ENCODE data around the gene MMS19. TPM values are rescaled to one million over a fixed set of nuclear protein-coding genes. Genes with fewer than 3 reads are reported as not detected.

The MMS19 gene
- total and polyA plus RNA-seq, 10 of the 15 experiments (the other 5 are each of a cell fraction or from before 2014, with no cell fraction given), result 40.2 to 112 (median 69.0) TPM

DNA sequence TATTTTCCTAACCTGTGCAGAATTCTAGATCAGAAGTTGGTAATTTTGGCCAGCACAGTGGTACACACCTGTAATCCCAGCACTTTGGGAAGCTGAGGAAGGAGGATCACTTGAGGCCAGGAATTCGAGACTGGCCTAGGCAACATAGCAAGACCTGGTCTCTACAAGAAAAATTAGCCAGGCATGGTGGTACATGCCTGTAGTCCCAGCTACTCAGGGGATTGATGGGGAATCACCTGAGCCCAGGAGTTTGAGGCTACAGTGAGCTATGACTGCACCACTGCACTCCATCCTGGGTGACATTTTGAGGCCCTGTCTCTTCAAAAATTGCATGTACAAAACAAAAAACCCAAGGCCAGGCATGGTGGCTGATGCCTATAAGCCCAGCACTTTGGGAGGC lies 63.7 kb downstream of the MMS19 start (continued):
- TF ChIP-seq MXI1 (IDR thresholded peaks at IDR 0.05; ENCODE audit: low read depth, low read length) (no peak), ETV6 (conservative IDR thresholded peaks at IDR 0.05 in 1 of 2, IDR thresholded peaks at IDR 0.05 in 1 of 2; ENCODE audit: borderline replicate concordance in 1 of 2, low read depth in 1 of 2) (no peak), MYB (IDR thresholded peaks at IDR 0.05; ENCODE audit: borderline replicate concordance, low read depth, low read length) (no peak), ZZZ3 (IDR thresholded peaks at IDR 0.05; ENCODE audit: control insufficient read depth, insufficient read length, low read depth) (no peak), HDAC2 (IDR thresholded peaks at IDR 0.05) (no peak)

DNA sequence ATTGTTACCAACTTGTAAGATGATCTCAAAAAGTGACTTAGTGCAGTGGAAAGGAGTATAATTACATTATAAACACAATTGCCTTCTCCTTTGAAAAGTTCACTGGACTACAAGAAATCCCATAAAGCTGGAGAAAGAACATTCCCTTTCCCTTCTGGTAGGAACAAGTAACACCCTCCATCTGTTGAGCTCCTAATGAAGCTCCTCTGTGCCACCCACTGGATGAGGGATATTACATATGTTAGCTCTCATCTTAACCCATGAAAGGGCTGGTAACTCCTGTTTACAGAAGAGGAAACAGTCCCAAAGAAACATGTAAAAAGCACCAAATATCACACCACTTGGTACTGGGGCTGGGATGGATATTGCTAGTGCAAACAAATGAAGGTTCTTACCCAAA lies 64.2 kb downstream of the MMS19 start:
- Histone ChIP-seq H4K20me1 (ENCODE audit: control insufficient read depth, insufficient read depth) (peaks cover 8% of the 10 kb centered on the region; the same call in 1 of the 2 replicates), H3K9me3 (replicated peaks; ENCODE audit: control insufficient read depth, insufficient read depth, low read length) (no peaks in the 10 kb centered on the region), H3K4me3 (no peak overlapping the region), H2AFZ (ENCODE audit: control insufficient read depth, low read depth, low read length) (no peak overlapping the region), H3K9ac (ENCODE audit: control insufficient read depth, insufficient read depth, low read length) (no peak overlapping the region), H3K79me2 (ENCODE audit: control insufficient read depth, insufficient read depth, low read length) (peaks cover 20% of the 10 kb centered on the region), H3K27ac (ENCODE audit: control insufficient read depth, insufficient read depth) (no peak overlapping the region), H3K4me1 (ENCODE audit: control insufficient read depth, insufficient read depth, low read length) (no peaks in the 10 kb centered on the region), H3K27me3 (replicated peaks in 1 of 2; ENCODE audit: control insufficient read depth in 2 of 2, insufficient read depth in 2 of 2, low read length in 1 of 2) (no peaks in the 10 kb centered on the region), H3K36me3 (ENCODE audit: control insufficient read depth in 2 of 2, insufficient read depth in 2 of 2, low read length in 1 of 2) (peaks cover 10 to 33% of the 10 kb centered on the region in 2 experiments), H3K4me2 (ENCODE audit: control insufficient read depth, insufficient read depth) (no peak overlapping the region)
- CTCF ChIA-PET, result interaction anchor here (0.9 to 1.7 kb wide), 7 partner anchors 9 to 25 kb away, joined by 3 to 5 read pairs (median 4); no protein-coding TSS in a partner anchor
- intact Hi-C loops (cut with micrococcal nuclease; ENCODE audit: unreplicated experiment) (no loop called here), in situ Hi-C loops (cut with MboI) (no loop called here)
- no peak for FAIRE-seq
- no peak for DNase-seq (ENCODE audit: low read depth, low spot score)
- BruUV-seq (replicated peaks), result no TSS peak
- TF ChIP-seq CBX3 (IDR thresholded peaks at IDR 0.05; ENCODE audit: borderline replicate concordance, low read depth), result no peak
- no peak for TF ChIP-seq PAX8 (IDR thresholded peaks at IDR 0.05)
- TF ChIP-seq FOXM1 (IDR thresholded peaks at IDR 0.05; ENCODE audit: low read depth, low read length), result peak; percentile 27; the same call in 1 of the 2 replicates
- TF ChIP-seq TCF7 (IDR thresholded peaks at IDR 0.05; ENCODE audit: borderline replicate concordance), result 0 out of 2 replicates have a peak, but pooled peaks have one; percentile 15
- TF ChIP-seq, protein P1, sequence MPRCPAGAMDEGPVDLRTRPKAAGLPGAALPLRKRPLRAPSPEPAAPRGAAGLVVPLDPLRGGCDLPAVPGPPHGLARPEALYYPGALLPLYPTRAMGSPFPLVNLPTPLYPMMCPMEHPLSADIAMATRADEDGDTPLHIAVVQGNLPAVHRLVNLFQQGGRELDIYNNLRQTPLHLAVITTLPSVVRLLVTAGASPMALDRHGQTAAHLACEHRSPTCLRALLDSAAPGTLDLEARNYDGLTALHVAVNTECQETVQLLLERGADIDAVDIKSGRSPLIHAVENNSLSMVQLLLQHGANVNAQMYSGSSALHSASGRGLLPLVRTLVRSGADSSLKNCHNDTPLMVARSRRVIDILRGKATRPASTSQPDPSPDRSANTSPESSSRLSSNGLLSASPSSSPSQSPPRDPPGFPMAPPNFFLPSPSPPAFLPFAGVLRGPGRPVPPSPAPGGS (IDR thresholded peaks at IDR 0.05; ENCODE audit: borderline replicate concordance, insufficient read depth, low read depth, low read length, poor library complexity, severe bottlenecking), result peak; percentile 8
- ATAC-seq, result peak; percentile 33
- SMC1A ChIA-PET (ENCODE audit: uncharacterized antibody, unreplicated experiment), result interaction anchor here (1.0 to 1.1 kb wide), 3 partner anchors 11 to 25 kb away, joined by 3 to 5 read pairs (median 3); no protein-coding TSS in a partner anchor
- RAD21 ChIA-PET (ENCODE audit: unreplicated experiment), result interaction anchor here (0.8 kb wide), 1 partner anchor 22 kb away, joined by 3 read pairs; no protein-coding TSS in a partner anchor
- POLR2A ChIA-PET, result no interaction called here
